ENCODE results near the gene SLC46A2.

Gene SLC46A2

GRCh38 chr9:112911736-112912135 is 21.1 kb upstream of the SLC46A2 start:
- peaks cover 25% of the 10 kb centered on the region for H3K27me3 ChIP-seq (replicated peaks; ENCODE audit: control insufficient read depth, insufficient read depth, low read length)
- no peak overlapping the region for H3K9ac ChIP-seq (ENCODE audit: low read length)
- H3K4me3 ChIP-seq (ENCODE audit: low read length): no peak overlapping the region
- no peaks in the 10 kb centered on the region for H3K9me3 ChIP-seq (ENCODE audit: control insufficient read depth, low read length)
- no peaks in the 10 kb centered on the region for H3K36me3 ChIP-seq (ENCODE audit: control insufficient read depth, insufficient read depth, low read length, severe bottlenecking)
- no peaks in the 10 kb centered on the region for H3K4me1 ChIP-seq (ENCODE audit: control insufficient read depth, insufficient read depth, low read length)
- no peak for DNase-seq (ENCODE audit: low read depth)

GRCh38 chr9:112905084-112905483 is 14.4 kb upstream of the SLC46A2 start:
- no peaks in the 10 kb centered on the region for H3K9me3 ChIP-seq (ENCODE audit: control insufficient read depth, low read length)
- peaks cover 3% of the 10 kb centered on the region for H3K4me1 ChIP-seq (ENCODE audit: control insufficient read depth, insufficient read depth, low read length)
- DNase-seq (ENCODE audit: low read depth): no peak
- H3K27me3 ChIP-seq (replicated peaks; ENCODE audit: control insufficient read depth, insufficient read depth, low read length): peaks cover 8% of the 10 kb centered on the region
- no peak overlapping the region for H3K9ac ChIP-seq (ENCODE audit: low read length)
- no peaks in the 10 kb centered on the region for H3K36me3 ChIP-seq (ENCODE audit: control insufficient read depth, insufficient read depth, low read length, severe bottlenecking)
- no peak overlapping the region for H3K4me3 ChIP-seq (ENCODE audit: low read length)

GRCh38 chr9:112900901-112901300 is 10.2 kb upstream of the SLC46A2 start:
- Histone ChIP-seq H3K27me3 (replicated peaks; ENCODE audit: control insufficient read depth, insufficient read depth, low read length) (no peaks in the 10 kb centered on the region), H3K36me3 (ENCODE audit: control insufficient read depth, insufficient read depth, low read length, severe bottlenecking) (no peaks in the 10 kb centered on the region), H3K9me3 (ENCODE audit: control insufficient read depth, low read length) (no peaks in the 10 kb centered on the region), H3K4me3 (ENCODE audit: low read length) (no peak overlapping the region), H3K4me1 (ENCODE audit: control insufficient read depth, insufficient read depth, low read length) (peaks cover 3% of the 10 kb centered on the region), H3K9ac (ENCODE audit: low read length) (no peak overlapping the region)
- DNase-seq (ENCODE audit: low read depth): no peak

GRCh38 chr9:112900488-112900887 is 9.8 kb upstream of the SLC46A2 start:
- Histone ChIP-seq H3K9me3 (ENCODE audit: control insufficient read depth, low read length) (no peaks in the 10 kb centered on the region), H3K9ac (ENCODE audit: low read length) (no peak overlapping the region), H3K4me1 (ENCODE audit: control insufficient read depth, insufficient read depth, low read length) (peaks cover 3% of the 10 kb centered on the region), H3K4me3 (ENCODE audit: low read length) (no peak overlapping the region), H3K27me3 (replicated peaks; ENCODE audit: control insufficient read depth, insufficient read depth, low read length) (no peaks in the 10 kb centered on the region), H3K36me3 (ENCODE audit: control insufficient read depth, insufficient read depth, low read length, severe bottlenecking) (no peaks in the 10 kb centered on the region)
- DNase-seq (ENCODE audit: low read depth): no peak

- DNase-seq (ENCODE audit: low read depth): no peak
- no peak overlapping the region for H3K4me3 ChIP-seq (ENCODE audit: low read length)
- H3K9me3 ChIP-seq (ENCODE audit: control insufficient read depth, low read length): no peaks in the 10 kb centered on the region
- H3K36me3 ChIP-seq (ENCODE audit: control insufficient read depth, insufficient read depth, low read length, severe bottlenecking): no peaks in the 10 kb centered on the region
- H3K4me1 ChIP-seq (ENCODE audit: control insufficient read depth, insufficient read depth, low read length): peaks cover 16% of the 10 kb centered on the region
- no peak overlapping the region for H3K9ac ChIP-seq (ENCODE audit: low read length)
- H3K27me3 ChIP-seq (replicated peaks; ENCODE audit: control insufficient read depth, insufficient read depth, low read length): no peaks in the 10 kb centered on the region
Measured at GRCh38 chr9:112898872-112899311, 8.2 kb upstream of the SLC46A2 start.

- no peaks in the 10 kb centered on the region for H3K36me3 ChIP-seq (ENCODE audit: control insufficient read depth, insufficient read depth, low read length, severe bottlenecking)
- no peak for DNase-seq (ENCODE audit: low read depth)
- H3K9ac ChIP-seq (ENCODE audit: low read length): no peak overlapping the region
- no peak overlapping the region for H3K4me3 ChIP-seq (ENCODE audit: low read length)
- no peaks in the 10 kb centered on the region for H3K9me3 ChIP-seq (ENCODE audit: control insufficient read depth, low read length)
- peaks cover 30% of the 10 kb centered on the region for H3K4me1 ChIP-seq (ENCODE audit: control insufficient read depth, insufficient read depth, low read length)
- no peaks in the 10 kb centered on the region for H3K27me3 ChIP-seq (replicated peaks; ENCODE audit: control insufficient read depth, insufficient read depth, low read length)
Measured at GRCh38 chr9:112896131-112896530, 5.5 kb upstream of the SLC46A2 start.

GRCh38 chr9:112894699-112895098 is 4.0 kb upstream of the SLC46A2 start:
- H3K4me3 ChIP-seq (ENCODE audit: low read length): no peak overlapping the region
- peaks cover 37% of the 10 kb centered on the region for H3K4me1 ChIP-seq (ENCODE audit: control insufficient read depth, insufficient read depth, low read length)
- H3K9me3 ChIP-seq (ENCODE audit: control insufficient read depth, low read length): no peaks in the 10 kb centered on the region
- H3K36me3 ChIP-seq (ENCODE audit: control insufficient read depth, insufficient read depth, low read length, severe bottlenecking): no peaks in the 10 kb centered on the region
- no peak for DNase-seq (ENCODE audit: low read depth)
- H3K9ac ChIP-seq (ENCODE audit: low read length): no peak overlapping the region
- peaks cover 8% of the 10 kb centered on the region for H3K27me3 ChIP-seq (replicated peaks; ENCODE audit: control insufficient read depth, insufficient read depth, low read length)

- no peak overlapping the region for H3K9ac ChIP-seq (ENCODE audit: low read length)
- no peak overlapping the region for H3K4me3 ChIP-seq (ENCODE audit: low read length)
- H3K27me3 ChIP-seq (replicated peaks; ENCODE audit: control insufficient read depth, insufficient read depth, low read length): peaks cover 15% of the 10 kb centered on the region
- peak; percentile 19 for DNase-seq (ENCODE audit: low read depth)
- H3K4me1 ChIP-seq (ENCODE audit: control insufficient read depth, insufficient read depth, low read length): peaks cover 37% of the 10 kb centered on the region
- no peaks in the 10 kb centered on the region for H3K9me3 ChIP-seq (ENCODE audit: control insufficient read depth, low read length)
- no peaks in the 10 kb centered on the region for H3K36me3 ChIP-seq (ENCODE audit: control insufficient read depth, insufficient read depth, low read length, severe bottlenecking)
Measured at GRCh38 chr9:112894041-112894440, 3.4 kb upstream of the SLC46A2 start.

- DNase-seq (ENCODE audit: low read depth): no peak
- Histone ChIP-seq H3K9me3 (ENCODE audit: control insufficient read depth, low read length) (no peaks in the 10 kb centered on the region), H3K4me3 (ENCODE audit: low read length) (no peak overlapping the region), H3K36me3 (ENCODE audit: control insufficient read depth, insufficient read depth, low read length, severe bottlenecking) (no peaks in the 10 kb centered on the region), H3K27me3 (replicated peaks; ENCODE audit: control insufficient read depth, insufficient read depth, low read length) (peaks cover 16% of the 10 kb centered on the region), H3K4me1 (ENCODE audit: control insufficient read depth, insufficient read depth, low read length) (peaks cover 37% of the 10 kb centered on the region), H3K9ac (ENCODE audit: low read length) (no peak overlapping the region)
Measured at GRCh38 chr9:112892981-112893380, 2.3 kb upstream of the SLC46A2 start.

GRCh38 chr9:112891521-112891920 is 845 bp upstream of the SLC46A2 start:
- H3K9ac ChIP-seq (ENCODE audit: low read length): no peak overlapping the region
- H3K27me3 ChIP-seq (replicated peaks; ENCODE audit: control insufficient read depth, insufficient read depth, low read length): peaks cover 16% of the 10 kb centered on the region
- DNase-seq (ENCODE audit: low read depth): no peak
- H3K36me3 ChIP-seq (ENCODE audit: control insufficient read depth, insufficient read depth, low read length, severe bottlenecking): no peaks in the 10 kb centered on the region
- H3K4me1 ChIP-seq (ENCODE audit: control insufficient read depth, insufficient read depth, low read length): peaks cover 37% of the 10 kb centered on the region
- H3K4me3 ChIP-seq (ENCODE audit: low read length): no peak overlapping the region
- no peaks in the 10 kb centered on the region for H3K9me3 ChIP-seq (ENCODE audit: control insufficient read depth, low read length)

GRCh38 chr9:112887381-112887780 is 3.3 kb downstream of the SLC46A2 start:
- Histone ChIP-seq H3K36me3 (ENCODE audit: control insufficient read depth, insufficient read depth, low read length, severe bottlenecking) (no peaks in the 10 kb centered on the region), H3K27me3 (replicated peaks; ENCODE audit: control insufficient read depth, insufficient read depth, low read length) (peaks cover 16% of the 10 kb centered on the region), H3K4me1 (ENCODE audit: control insufficient read depth, insufficient read depth, low read length) (peaks cover 9% of the 10 kb centered on the region), H3K4me3 (ENCODE audit: low read length) (no peak overlapping the region), H3K9me3 (ENCODE audit: control insufficient read depth, low read length) (no peaks in the 10 kb centered on the region), H3K9ac (ENCODE audit: low read length) (no peak overlapping the region)
- DNase-seq (ENCODE audit: low read depth): no peak

GRCh38 chr9:112886351-112886750 is 4.3 kb downstream of the SLC46A2 start:
- H3K4me3 ChIP-seq (ENCODE audit: low read length): no peak overlapping the region
- H3K4me1 ChIP-seq (ENCODE audit: control insufficient read depth, insufficient read depth, low read length): peaks cover 8% of the 10 kb centered on the region
- peaks cover 16% of the 10 kb centered on the region for H3K27me3 ChIP-seq (replicated peaks; ENCODE audit: control insufficient read depth, insufficient read depth, low read length)
- H3K9me3 ChIP-seq (ENCODE audit: control insufficient read depth, low read length): no peaks in the 10 kb centered on the region
- H3K9ac ChIP-seq (ENCODE audit: low read length): no peak overlapping the region
- H3K36me3 ChIP-seq (ENCODE audit: control insufficient read depth, insufficient read depth, low read length, severe bottlenecking): no peaks in the 10 kb centered on the region
- no peak for DNase-seq (ENCODE audit: low read depth)

Measured in adipocyte (in vitro differentiated cells).